ENCODE data around the gene ARFGAP1. TPM values are rescaled to one million over a fixed set of nuclear protein-coding genes. Genes with fewer than 3 reads are reported as not detected.

The ARFGAP1 gene
- total and polyA plus RNA-seq, 2 donors, result 36.3 to 111 TPM

DNA sequence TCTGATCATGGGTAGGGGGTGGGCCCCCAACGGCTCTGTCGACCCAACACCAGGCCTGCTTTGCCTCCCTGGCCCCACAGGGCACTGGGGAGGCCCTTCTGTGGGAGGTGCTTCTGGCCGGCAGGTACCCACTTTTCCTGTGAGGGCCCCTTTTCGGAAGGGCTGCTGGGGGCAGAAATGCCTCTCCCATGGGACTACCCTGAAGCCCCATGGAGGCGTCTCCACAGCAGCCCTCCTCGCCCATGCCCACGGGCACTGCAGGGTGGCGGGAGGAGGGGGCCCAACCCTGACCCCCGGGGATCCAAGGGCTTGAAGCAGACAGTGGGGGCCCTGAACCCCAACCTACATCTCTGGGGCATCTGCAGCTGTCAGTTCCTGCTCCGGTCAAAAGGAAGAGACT, 34.6 kb upstream of the ARFGAP1 start:
- Histone ChIP-seq H3K36me3 (ENCODE audit: control insufficient read depth in 2 of 2, insufficient read depth in 2 of 2, low read length in 1 of 2) (no peaks in the 10 kb centered on the region), H3K27ac (ENCODE audit: low read depth in 1 of 2, low read length in 1 of 2) (no peak overlapping the region), H3K4me3 (ENCODE audit: low read length in 2 of 2) (no peak overlapping the region), H3K27me3 (ENCODE audit: control insufficient read depth in 2 of 2, insufficient read depth in 1 of 2, low read length in 1 of 2) (peaks cover 0 to 38% of the 10 kb centered on the region in 2 donors), H3K9me3 (ENCODE audit: control insufficient read depth in 2 of 2, insufficient read depth in 1 of 2, low read length in 1 of 2) (no peaks in the 10 kb centered on the region), H3K4me1 (ENCODE audit: control insufficient read depth in 2 of 2, insufficient read depth in 2 of 2, low read length in 2 of 2) (peaks cover 0 to 4% of the 10 kb centered on the region in 2 donors)
- DNase-seq (ENCODE audit: low read depth in 6 of 9, low spot score in 9 of 9), result no peak
- 86% methylated on average over 10 of the region's 10 CpGs for WGBS

DNA sequence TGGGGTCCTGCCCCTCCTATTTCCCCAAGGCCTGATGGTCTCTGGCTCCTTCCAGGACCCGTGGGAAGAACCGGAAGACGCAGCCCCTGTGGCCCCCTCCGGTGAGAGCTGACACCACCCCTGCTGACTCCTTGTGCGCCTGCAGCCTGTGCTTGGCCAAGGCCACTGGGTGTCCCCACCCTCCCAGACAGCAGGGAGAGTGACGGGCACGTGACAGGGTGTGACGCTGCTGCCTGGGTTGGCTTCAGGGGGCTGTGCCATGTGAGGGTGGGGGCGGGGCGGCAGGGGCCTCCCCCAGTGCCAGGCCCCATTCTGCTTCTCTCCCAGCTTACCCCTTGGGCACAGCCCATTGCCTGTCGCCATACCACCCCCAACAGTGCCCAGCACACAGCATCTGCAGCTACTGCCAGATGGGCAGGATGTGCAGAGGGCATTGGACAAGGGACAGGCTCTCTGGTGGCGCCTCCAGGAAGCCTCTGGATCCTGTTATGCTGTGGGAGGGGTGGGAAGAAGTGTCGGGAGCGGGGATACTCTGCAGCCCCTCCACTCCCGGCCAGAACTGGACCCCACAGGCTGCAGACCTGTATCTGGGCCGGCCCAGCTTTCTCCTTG, 34.0 kb upstream of the ARFGAP1 start:
- DNase-seq (ENCODE audit: low read depth in 6 of 9, low spot score in 9 of 9), result no peak
- Histone ChIP-seq H3K27me3 (ENCODE audit: control insufficient read depth in 2 of 2, insufficient read depth in 1 of 2, low read length in 1 of 2) (peaks cover 0 to 32% of the 10 kb centered on the region in 2 donors), H3K4me3 (ENCODE audit: low read length in 2 of 2) (no peak overlapping the region), H3K9me3 (ENCODE audit: control insufficient read depth in 2 of 2, insufficient read depth in 1 of 2, low read length in 1 of 2) (no peaks in the 10 kb centered on the region), H3K4me1 (ENCODE audit: control insufficient read depth in 2 of 2, insufficient read depth in 2 of 2, low read length in 2 of 2) (peaks cover 0 to 4% of the 10 kb centered on the region in 2 donors), H3K36me3 (ENCODE audit: control insufficient read depth in 2 of 2, insufficient read depth in 2 of 2, low read length in 1 of 2) (no peaks in the 10 kb centered on the region), H3K27ac (ENCODE audit: low read depth in 1 of 2, low read length in 1 of 2) (no peak overlapping the region)
- WGBS, result 67% methylated on average over 16 of the region's 16 CpGs

DNA sequence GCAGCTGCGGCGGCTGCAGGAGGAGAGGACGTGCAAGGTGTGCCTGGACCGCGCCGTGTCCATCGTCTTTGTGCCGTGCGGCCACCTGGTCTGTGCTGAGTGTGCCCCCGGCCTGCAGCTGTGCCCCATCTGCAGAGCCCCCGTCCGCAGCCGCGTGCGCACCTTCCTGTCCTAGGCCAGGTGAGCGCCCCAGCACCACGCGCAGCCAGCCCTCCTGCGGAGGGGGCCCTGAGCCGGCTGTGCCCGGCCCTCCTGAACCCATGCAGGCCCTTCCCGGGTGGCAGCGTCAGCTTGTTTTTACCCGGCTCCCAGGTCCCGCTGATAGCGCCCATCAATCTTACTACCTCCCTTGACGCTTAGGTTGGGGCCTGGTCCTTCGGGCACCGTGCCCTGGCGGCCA, 33.2 kb upstream of the ARFGAP1 start:
- Histone ChIP-seq H3K27me3 (ENCODE audit: control insufficient read depth in 2 of 2, insufficient read depth in 1 of 2, low read length in 1 of 2) (peaks cover 0 to 28% of the 10 kb centered on the region in 2 donors), H3K27ac (ENCODE audit: low read depth in 1 of 2, low read length in 1 of 2) (no peak overlapping the region), H3K36me3 (ENCODE audit: control insufficient read depth in 2 of 2, insufficient read depth in 2 of 2, low read length in 1 of 2) (no peaks in the 10 kb centered on the region), H3K4me1 (ENCODE audit: control insufficient read depth in 2 of 2, insufficient read depth in 2 of 2, low read length in 2 of 2) (peaks cover 0 to 4% of the 10 kb centered on the region in 2 donors), H3K9me3 (ENCODE audit: control insufficient read depth in 2 of 2, insufficient read depth in 1 of 2, low read length in 1 of 2) (no peaks in the 10 kb centered on the region), H3K4me3 (ENCODE audit: low read length in 2 of 2) (no peak overlapping the region)
- WGBS, result 94% methylated on average over 30 of the region's 30 CpGs
- DNase-seq (ENCODE audit: low read depth in 6 of 9, low spot score in 9 of 9), result no peak

DNA sequence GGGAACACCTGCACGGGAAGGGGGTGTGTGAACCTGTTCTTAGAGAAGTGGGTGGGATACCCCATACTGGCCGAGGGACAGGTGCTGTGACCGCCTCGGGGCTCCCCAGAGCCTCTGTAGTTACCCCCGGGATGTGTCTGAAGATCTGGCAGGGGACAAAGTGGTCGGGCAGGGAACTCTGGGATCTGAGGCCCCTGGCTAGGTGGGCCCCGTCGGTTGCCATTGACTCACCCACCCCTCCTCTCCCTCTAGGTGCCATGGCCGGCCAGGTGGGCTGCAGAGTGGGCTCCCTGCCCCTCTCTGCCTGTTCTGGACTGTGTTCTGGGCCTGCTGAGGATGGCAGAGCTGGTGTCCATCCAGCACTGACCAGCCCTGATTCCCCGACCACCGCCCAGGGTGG, 32.6 kb upstream of the ARFGAP1 start:
- no peak for DNase-seq (ENCODE audit: low read depth in 6 of 9, low spot score in 9 of 9)

GRCh38 chr20:63241272-63241671, 31.3 kb upstream of the ARFGAP1 start:
- DNase-seq (ENCODE audit: low read depth in 6 of 9, low spot score in 9 of 9), result no peak
- no peak overlapping the region for H3K4me3 ChIP-seq (ENCODE audit: low read length in 2 of 2)
- peaks cover 0 to 4% of the 10 kb centered on the region in 2 donors for H3K4me1 ChIP-seq (ENCODE audit: control insufficient read depth in 2 of 2, insufficient read depth in 2 of 2, low read length in 2 of 2)
- H3K9me3 ChIP-seq (ENCODE audit: control insufficient read depth in 2 of 2, insufficient read depth in 1 of 2, low read length in 1 of 2), result no peaks in the 10 kb centered on the region
- H3K36me3 ChIP-seq (ENCODE audit: control insufficient read depth in 2 of 2, insufficient read depth in 2 of 2, low read length in 1 of 2), result no peaks in the 10 kb centered on the region
- H3K27me3 ChIP-seq (ENCODE audit: control insufficient read depth in 2 of 2, insufficient read depth in 1 of 2, low read length in 1 of 2), result peaks cover 2 to 23% of the 10 kb centered on the region in 2 donors
- H3K27ac ChIP-seq (ENCODE audit: low read depth in 1 of 2, low read length in 1 of 2), result no peak overlapping the region
- 78% methylated on average over 11 of the region's 11 CpGs for WGBS

More for the DNA sequence above, 32.6 kb upstream of the ARFGAP1 start:
- Histone ChIP-seq H3K4me3 (ENCODE audit: low read length in 2 of 2) (no peak overlapping the region), H3K9me3 (ENCODE audit: control insufficient read depth in 2 of 2, insufficient read depth in 1 of 2, low read length in 1 of 2) (no peaks in the 10 kb centered on the region), H3K27ac (ENCODE audit: low read depth in 1 of 2, low read length in 1 of 2) (no peak overlapping the region), H3K27me3 (ENCODE audit: control insufficient read depth in 2 of 2, insufficient read depth in 1 of 2, low read length in 1 of 2) (peaks cover 0 to 27% of the 10 kb centered on the region in 2 donors), H3K4me1 (ENCODE audit: control insufficient read depth in 2 of 2, insufficient read depth in 2 of 2, low read length in 2 of 2) (peaks cover 0 to 4% of the 10 kb centered on the region in 2 donors), H3K36me3 (ENCODE audit: control insufficient read depth in 2 of 2, insufficient read depth in 2 of 2, low read length in 1 of 2) (no peaks in the 10 kb centered on the region)
- WGBS, result 94% methylated on average over 11 of the region's 11 CpGs

GRCh38 chr20:63242736-63243135, 29.9 kb upstream of the ARFGAP1 start:
- Histone ChIP-seq H3K4me3 (ENCODE audit: low read length in 2 of 2) (no peak overlapping the region), H3K9me3 (ENCODE audit: control insufficient read depth in 2 of 2, insufficient read depth in 1 of 2, low read length in 1 of 2) (no peaks in the 10 kb centered on the region), H3K27me3 (ENCODE audit: control insufficient read depth in 2 of 2, insufficient read depth in 1 of 2, low read length in 1 of 2) (peaks cover 9 to 35% of the 10 kb centered on the region in 2 donors), H3K36me3 (ENCODE audit: control insufficient read depth in 2 of 2, insufficient read depth in 2 of 2, low read length in 1 of 2) (no peaks in the 10 kb centered on the region), H3K4me1 (ENCODE audit: control insufficient read depth in 2 of 2, insufficient read depth in 2 of 2, low read length in 2 of 2) (peaks cover 0 to 4% of the 10 kb centered on the region in 2 donors), H3K27ac (ENCODE audit: low read depth in 1 of 2, low read length in 1 of 2) (no peak overlapping the region)
- no peak for DNase-seq (ENCODE audit: low read depth in 6 of 9, low spot score in 9 of 9)
- WGBS, result 95% methylated on average over 21 of the region's 21 CpGs

DNA sequence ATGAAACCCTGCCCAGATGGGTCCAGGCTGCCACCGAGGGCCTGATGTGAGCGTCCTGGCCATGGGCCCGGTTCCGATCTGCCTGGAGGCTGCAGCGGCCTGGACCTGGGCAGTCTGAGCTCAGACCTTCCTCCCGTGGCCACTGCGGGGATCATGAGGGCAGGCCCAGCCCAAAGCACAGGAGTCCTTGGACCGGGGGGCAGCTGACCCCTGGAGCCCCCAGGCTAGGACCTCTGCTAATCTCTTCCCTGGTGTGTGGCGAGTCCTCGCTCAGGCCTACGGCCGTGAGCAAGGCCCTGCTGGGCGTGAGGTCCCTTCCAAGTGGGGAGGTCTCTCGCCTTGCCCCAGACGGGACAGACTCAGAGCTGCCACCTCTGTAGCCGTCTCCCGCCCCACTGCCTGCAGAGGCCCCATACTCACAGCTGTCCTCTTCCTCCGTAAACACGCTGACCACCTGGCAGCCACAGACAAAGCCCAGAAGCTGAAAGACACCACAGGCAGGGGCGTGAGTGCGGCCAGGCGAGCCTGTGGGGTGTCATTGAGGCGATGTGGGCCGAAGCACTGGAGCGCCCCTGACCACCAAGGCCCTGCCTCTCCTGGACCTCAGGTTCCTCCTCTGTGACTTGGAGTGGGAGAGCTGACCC, 28.9 kb upstream of the ARFGAP1 start:
- WGBS, result 89% methylated on average over 25 of the region's 25 CpGs
- Histone ChIP-seq H3K4me3 (ENCODE audit: low read length in 2 of 2) (no peak overlapping the region), H3K27ac (ENCODE audit: low read depth in 1 of 2, low read length in 1 of 2) (no peak overlapping the region), H3K27me3 (ENCODE audit: control insufficient read depth in 2 of 2, insufficient read depth in 1 of 2, low read length in 1 of 2) (peaks cover 16 to 45% of the 10 kb centered on the region in 2 donors), H3K9me3 (ENCODE audit: control insufficient read depth in 2 of 2, insufficient read depth in 1 of 2, low read length in 1 of 2) (no peaks in the 10 kb centered on the region), H3K4me1 (ENCODE audit: control insufficient read depth in 2 of 2, insufficient read depth in 2 of 2, low read length in 2 of 2) (no peaks in the 10 kb centered on the region), H3K36me3 (ENCODE audit: control insufficient read depth in 2 of 2, insufficient read depth in 2 of 2, low read length in 1 of 2) (no peaks in the 10 kb centered on the region)
- no peak for DNase-seq (ENCODE audit: low read depth in 6 of 9, low spot score in 9 of 9)

GRCh38 chr20:63244468-63244867, 28.1 kb upstream of the ARFGAP1 start:
- peaks cover 16 to 51% of the 10 kb centered on the region in 2 donors for H3K27me3 ChIP-seq (ENCODE audit: control insufficient read depth in 2 of 2, insufficient read depth in 1 of 2, low read length in 1 of 2)
- no peaks in the 10 kb centered on the region for H3K9me3 ChIP-seq (ENCODE audit: control insufficient read depth in 2 of 2, insufficient read depth in 1 of 2, low read length in 1 of 2)
- H3K4me3 ChIP-seq (ENCODE audit: low read length in 2 of 2), result no peak overlapping the region
- no peaks in the 10 kb centered on the region for H3K36me3 ChIP-seq (ENCODE audit: control insufficient read depth in 2 of 2, insufficient read depth in 2 of 2, low read length in 1 of 2)
- no peak overlapping the region for H3K27ac ChIP-seq (ENCODE audit: low read depth in 1 of 2, low read length in 1 of 2)
- H3K4me1 ChIP-seq (ENCODE audit: control insufficient read depth in 2 of 2, insufficient read depth in 2 of 2, low read length in 2 of 2), result no peaks in the 10 kb centered on the region
- DNase-seq (ENCODE audit: low read depth in 6 of 9, low spot score in 9 of 9), result no peak
- 92% methylated on average over 10 of the region's 10 CpGs for WGBS

GRCh38 chr20:63246490-63247288, 25.9 kb upstream of the ARFGAP1 start:
- H3K27me3 ChIP-seq (ENCODE audit: control insufficient read depth in 2 of 2, insufficient read depth in 1 of 2, low read length in 1 of 2), result peaks cover 18 to 66% of the 10 kb centered on the region in 2 donors
- DNase-seq (ENCODE audit: low read depth in 6 of 9, low spot score in 9 of 9), result no peak
- H3K4me3 ChIP-seq (ENCODE audit: low read length in 2 of 2), result no peak overlapping the region
- H3K27ac ChIP-seq (ENCODE audit: low read depth in 1 of 2, low read length in 1 of 2), result no peak overlapping the region
- H3K36me3 ChIP-seq (ENCODE audit: control insufficient read depth in 2 of 2, insufficient read depth in 2 of 2, low read length in 1 of 2), result no peaks in the 10 kb centered on the region
- H3K4me1 ChIP-seq (ENCODE audit: control insufficient read depth in 2 of 2, insufficient read depth in 2 of 2, low read length in 2 of 2), result no peaks in the 10 kb centered on the region
- H3K9me3 ChIP-seq (ENCODE audit: control insufficient read depth in 2 of 2, insufficient read depth in 1 of 2, low read length in 1 of 2), result no peaks in the 10 kb centered on the region
- 41% methylated on average over 50 of the region's 50 CpGs for WGBS

Measured in thymus (tissue), 11 donors.